SK-N-SH treated with all-trans-retinoic acid at 6 μM for 48 hours (cell line): ENCODE results near the gene KCNMA1.

ENCODE experiments used
- ARNTL ChIP-seq: fragments of 450-650 bp; formaldehyde crosslinking; IDR thresholded peaks from 2 replicates; pipeline ENCODE4 v1.5.0; 2020; ENCODE audit warnings: low read depth, mild to moderate bottlenecking, moderate library complexity, borderline replicate concordance
- ESRRG ChIP-seq: fragments of 250-450 bp; sonication (Bioruptor Pico); IDR thresholded peaks from 2 replicates; pipeline ENCODE4 v1.6.1; 2021; ENCODE audit warnings: mild to moderate bottlenecking
- GLIS3 ChIP-seq: fragments of 250-450 bp; sonication (Bioruptor Pico); IDR thresholded peaks from 2 replicates; pipeline ENCODE4 v1.5.0; 2020; ENCODE audit warnings: mild to moderate bottlenecking, moderate library complexity
- PATZ1 ChIP-seq: fragments of 250-450 bp; sonication (Bioruptor Pico); IDR thresholded peaks from 2 replicates; pipeline ENCODE4 v1.8.0; 2020; ENCODE audit warnings: mild to moderate bottlenecking, moderate library complexity, borderline replicate concordance
- PPARA ChIP-seq: fragments of 250-450 bp; sonication (Bioruptor Pico); IDR thresholded peaks from 2 replicates; pipeline ENCODE4 v1.5.0; 2020; ENCODE audit warnings: mild to moderate bottlenecking, borderline replicate concordance
- TSHZ2 ChIP-seq: fragments of 250-450 bp; sonication (Bioruptor Pico); IDR thresholded peaks from 2 replicates; pipeline ENCODE4 v1.5.0; 2020; ENCODE audit warnings: mild to moderate bottlenecking, moderate library complexity
- ZC3H10 ChIP-seq: fragments of 250-450 bp; sonication (Bioruptor Pico); IDR thresholded peaks from 2 replicates; pipeline ENCODE4 v1.5.1; 2021; ENCODE audit warnings: mild to moderate bottlenecking, moderate library complexity
- ZFP30 ChIP-seq: fragments of 450-650 bp; formaldehyde crosslinking; IDR thresholded peaks from 2 replicates; pipeline ENCODE4 v1.5.0; 2022; ENCODE audit warnings: mild to moderate bottlenecking, moderate library complexity
- ZNF565 ChIP-seq: fragments of 450-650 bp; formaldehyde crosslinking; conservative IDR thresholded peaks from 2 replicates; pipeline ENCODE4 v1.5.0; 2020; ENCODE audit warnings: low read depth, mild to moderate bottlenecking, moderate library complexity

- no peak for TF ChIP-seq ESRRG
- no peak for TF ChIP-seq PATZ1 (CRISPR knock-in tag)
- TF ChIP-seq GLIS3 (CRISPR knock-in tag): no peak
- no peak for TF ChIP-seq ARNTL (CRISPR knock-in tag)
- TF ChIP-seq ZNF565 (CRISPR knock-in tag): no peak
- no peak for TF ChIP-seq PPARA (CRISPR knock-in tag)
- TF ChIP-seq TSHZ2 (CRISPR knock-in tag): no peak
- TF ChIP-seq ZFP30: no peak
- TF ChIP-seq ZC3H10 (CRISPR knock-in tag): no peak
Measured at GRCh38 chr10:77598606-77599005, 39.0 kb downstream of the KCNMA1 start.
